ENCODE results near the gene DCX. TPM values are rescaled to one million over a fixed set of nuclear protein-coding genes. Genes with fewer than 3 reads are reported as not detected.
"Not testable (repeated sequence)": the region's sequence is repeated elsewhere in the genome, so short reads cannot be mapped to it uniquely, and the experiment has no call there.

Gene DCX
- total RNA-seq, 1 donor from 2014 or later = 6.1 TPM

DNA sequence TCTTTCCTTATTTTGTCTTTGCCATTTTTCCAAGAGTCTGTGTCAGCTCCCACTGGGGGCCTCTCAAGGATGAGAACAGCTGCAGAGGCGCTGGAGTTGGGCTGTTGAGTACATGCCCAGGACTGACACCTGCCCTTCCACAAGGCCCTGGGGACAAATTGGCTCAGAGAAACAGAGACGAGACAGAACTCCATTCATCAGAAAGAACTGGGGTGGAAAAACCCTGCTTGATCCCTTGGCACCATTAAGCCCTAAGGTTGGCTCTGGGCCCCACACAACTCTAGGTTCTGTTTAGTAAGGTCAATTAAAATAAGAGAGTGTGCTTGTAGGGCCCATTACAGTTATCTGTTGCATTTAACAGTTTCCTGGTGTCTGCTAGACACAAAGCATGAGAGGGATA lies 63.6 kb downstream of the DCX start:
- H3K4me1 Mint-ChIP-seq = no peaks in the 10 kb centered on the region
- TF ChIP-seq, protein P1, sequence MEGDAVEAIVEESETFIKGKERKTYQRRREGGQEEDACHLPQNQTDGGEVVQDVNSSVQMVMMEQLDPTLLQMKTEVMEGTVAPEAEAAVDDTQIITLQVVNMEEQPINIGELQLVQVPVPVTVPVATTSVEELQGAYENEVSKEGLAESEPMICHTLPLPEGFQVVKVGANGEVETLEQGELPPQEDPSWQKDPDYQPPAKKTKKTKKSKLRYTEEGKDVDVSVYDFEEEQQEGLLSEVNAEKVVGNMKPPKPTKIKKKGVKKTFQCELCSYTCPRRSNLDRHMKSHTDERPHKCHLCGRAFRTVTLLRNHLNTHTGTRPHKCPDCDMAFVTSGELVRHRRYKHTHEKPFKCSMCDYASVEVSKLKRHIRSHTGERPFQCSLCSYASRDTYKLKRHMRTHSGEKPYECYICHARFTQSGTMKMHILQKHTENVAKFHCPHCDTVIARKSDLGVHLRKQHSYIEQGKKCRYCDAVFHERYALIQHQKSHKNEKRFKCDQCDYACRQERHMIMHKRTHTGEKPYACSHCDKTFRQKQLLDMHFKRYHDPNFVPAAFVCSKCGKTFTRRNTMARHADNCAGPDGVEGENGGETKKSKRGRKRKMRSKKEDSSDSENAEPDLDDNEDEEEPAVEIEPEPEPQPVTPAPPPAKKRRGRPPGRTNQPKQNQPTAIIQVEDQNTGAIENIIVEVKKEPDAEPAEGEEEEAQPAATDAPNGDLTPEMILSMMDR (IDR thresholded peaks at IDR 0.05; ENCODE audit: unreplicated experiment) = no peak
- no peak overlapping the region for H3K4me3 Mint-ChIP-seq
- H3K36me3 Mint-ChIP-seq = no peaks in the 10 kb centered on the region
- peaks cover 7% of the 10 kb centered on the region for H3K9me3 Mint-ChIP-seq
- no peak for DNase-seq (ENCODE audit: low spot score in 2 of 2, unreplicated experiment in 2 of 2)
- H3K27ac Mint-ChIP-seq = no peak overlapping the region
- peaks cover 10% of the 10 kb centered on the region for H3K27me3 Mint-ChIP-seq (ENCODE audit: low read depth)

DNA sequence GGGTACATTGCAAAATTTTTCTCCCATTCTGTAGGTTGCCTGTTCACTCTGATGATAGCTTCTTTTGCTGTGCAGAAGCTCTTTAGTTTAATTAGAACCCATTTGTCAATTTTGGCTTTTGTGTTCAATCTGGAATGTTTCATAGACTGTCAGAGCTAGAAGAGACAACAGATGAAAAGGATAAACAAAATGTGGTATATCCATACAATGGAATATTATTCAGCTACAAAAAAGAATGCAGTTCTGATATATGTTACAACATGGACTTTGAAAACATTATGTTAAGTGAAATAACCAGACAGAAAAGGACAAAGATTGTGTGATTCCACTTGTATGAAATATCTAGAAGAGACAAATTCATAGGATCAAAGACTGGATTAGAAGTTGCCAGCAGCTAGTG lies 65.8 kb downstream of the DCX start:
- not testable (repeated sequence) for H3K27ac Mint-ChIP-seq; H3K9me3 Mint-ChIP-seq; H3K36me3 Mint-ChIP-seq; H3K4me3 Mint-ChIP-seq; H3K4me1 Mint-ChIP-seq; DNase-seq (ENCODE audit: low spot score in 2 of 2, unreplicated experiment in 2 of 2)
- H3K27me3 Mint-ChIP-seq (ENCODE audit: low read depth) = peaks cover 14% of the 10 kb centered on the region

DNA sequence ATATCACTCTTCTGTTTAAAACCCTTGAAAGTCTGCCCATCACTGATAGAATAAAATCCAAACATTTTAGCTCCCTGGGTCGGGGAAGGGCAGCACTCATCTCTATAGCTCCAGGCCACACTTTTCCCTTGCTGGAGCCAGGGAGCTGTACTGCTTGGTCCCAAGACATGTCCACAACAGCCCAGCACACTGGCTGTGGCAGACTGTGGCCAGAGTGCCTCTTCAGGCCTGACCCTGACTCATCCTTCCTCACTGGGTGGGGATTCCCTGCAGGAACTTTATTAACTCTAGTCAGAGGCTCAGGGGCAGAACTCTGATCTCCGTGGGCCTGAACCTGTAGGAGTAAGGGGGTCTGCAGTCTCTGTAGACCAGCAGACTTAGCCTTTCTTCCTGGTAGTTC lies 71.9 kb downstream of the DCX start:
- no peak overlapping the region for H3K27ac Mint-ChIP-seq
- no peaks in the 10 kb centered on the region for H3K36me3 Mint-ChIP-seq
- H3K4me1 Mint-ChIP-seq = no peaks in the 10 kb centered on the region
- TF ChIP-seq, protein P1 (IDR thresholded peaks at IDR 0.05; ENCODE audit: unreplicated experiment) = no peak
- peaks cover 11% of the 10 kb centered on the region for H3K27me3 Mint-ChIP-seq (ENCODE audit: low read depth)
- no peak overlapping the region for H3K4me3 Mint-ChIP-seq
- DNase-seq (ENCODE audit: low spot score in 2 of 2, unreplicated experiment in 2 of 2) = no peak
- H3K9me3 Mint-ChIP-seq = no peaks in the 10 kb centered on the region

DNA sequence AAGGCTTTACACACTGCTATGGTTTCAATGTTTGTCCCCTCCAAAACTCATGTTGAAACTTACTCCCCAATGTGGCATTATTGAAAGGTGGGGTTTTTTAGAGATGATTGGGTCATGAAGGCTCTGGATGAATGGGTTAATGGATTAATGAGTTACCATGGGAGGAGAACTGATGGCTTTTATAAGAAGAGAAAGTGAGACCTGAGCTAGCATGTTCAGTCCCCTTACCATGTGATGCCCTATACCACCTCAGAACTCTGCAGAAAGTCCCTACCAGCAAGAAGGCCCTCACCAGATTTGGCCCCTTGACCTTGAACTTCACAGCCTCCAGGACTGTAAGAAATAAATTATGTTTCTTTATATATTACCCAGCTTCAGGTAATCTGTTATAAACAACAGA lies 72.8 kb downstream of the DCX start:
- TF ChIP-seq, protein P1 (IDR thresholded peaks at IDR 0.05; ENCODE audit: unreplicated experiment) = no peak
- no peaks in the 10 kb centered on the region for H3K9me3 Mint-ChIP-seq
- H3K36me3 Mint-ChIP-seq = no peaks in the 10 kb centered on the region
- no peak overlapping the region for H3K27ac Mint-ChIP-seq
- H3K4me1 Mint-ChIP-seq = no peaks in the 10 kb centered on the region
- DNase-seq (ENCODE audit: low spot score in 2 of 2, unreplicated experiment in 2 of 2) = no peak
- peaks cover 11% of the 10 kb centered on the region for H3K27me3 Mint-ChIP-seq (ENCODE audit: low read depth)
- H3K4me3 Mint-ChIP-seq = no peak overlapping the region

DNA sequence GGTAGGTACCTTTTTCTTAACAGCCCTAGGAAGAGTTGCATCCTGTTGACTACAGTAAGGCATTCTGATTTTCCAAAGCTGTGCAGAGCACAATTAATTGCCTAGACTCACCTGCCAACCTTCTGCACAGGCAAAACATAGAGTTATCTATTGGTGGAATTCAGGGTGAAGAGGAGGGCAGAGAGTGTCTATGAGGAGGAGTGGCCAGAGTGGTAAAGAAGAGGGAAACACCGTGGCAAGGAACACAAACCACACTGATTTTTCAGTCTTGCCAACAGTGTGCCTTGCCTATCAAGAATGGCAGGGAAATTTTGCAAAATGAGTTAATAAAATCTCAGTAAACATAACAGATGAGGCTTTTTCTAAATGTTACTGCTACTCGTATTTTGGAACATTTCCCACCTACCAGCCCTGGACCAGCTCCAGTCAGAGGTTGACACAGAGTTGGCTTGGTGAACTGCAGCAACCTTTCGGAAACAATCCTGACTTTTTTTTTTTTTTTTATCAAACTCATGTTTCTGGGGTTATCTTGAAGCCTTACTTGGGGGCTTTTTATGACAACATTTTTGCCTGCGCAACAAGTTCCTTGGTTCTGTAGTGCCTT lies 73.8 kb downstream of the DCX start:
- Mint-ChIP-seq H3K9me3 (no peaks in the 10 kb centered on the region), H3K27ac (no peak overlapping the region), H3K4me1 (no peaks in the 10 kb centered on the region), H3K4me3 (no peak overlapping the region), H3K27me3 (ENCODE audit: low read depth) (peaks cover 9% of the 10 kb centered on the region), H3K36me3 (no peaks in the 10 kb centered on the region)
- TF ChIP-seq, protein P1 (IDR thresholded peaks at IDR 0.05; ENCODE audit: unreplicated experiment) = no peak
- no peak for DNase-seq (ENCODE audit: low spot score in 2 of 2, unreplicated experiment in 2 of 2)

DNA sequence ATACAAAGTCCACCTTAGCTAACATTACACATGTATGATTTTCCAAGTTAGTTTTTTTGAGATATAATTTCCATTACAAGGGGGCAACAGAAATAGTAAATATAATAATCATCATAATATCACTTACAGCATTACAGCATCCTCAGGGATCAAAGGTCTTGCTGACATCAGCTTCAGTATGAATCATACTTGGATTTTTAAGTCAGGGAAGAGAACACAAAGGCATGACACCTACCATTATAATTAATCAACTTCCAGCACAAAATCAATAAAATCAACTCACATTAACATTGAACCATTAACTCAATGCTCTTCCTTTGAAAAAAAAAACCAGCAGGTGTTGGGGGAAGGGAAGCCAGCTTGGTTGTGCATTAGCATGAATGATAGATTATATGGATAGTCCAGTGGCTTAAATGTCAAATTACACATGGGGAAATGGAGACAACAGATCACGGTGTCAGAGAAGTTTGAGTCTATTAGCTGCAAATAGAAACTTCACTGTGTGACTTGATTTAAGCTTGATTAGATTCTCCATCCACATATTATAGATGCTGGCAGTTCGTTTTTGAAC lies 74.8 kb downstream of the DCX start:
- Mint-ChIP-seq H3K27me3 (ENCODE audit: low read depth) (peaks cover 4% of the 10 kb centered on the region), H3K27ac (no peak overlapping the region), H3K4me3 (no peak overlapping the region), H3K36me3 (no peaks in the 10 kb centered on the region), H3K9me3 (no peaks in the 10 kb centered on the region), H3K4me1 (no peaks in the 10 kb centered on the region)
- TF ChIP-seq, protein P1 (IDR thresholded peaks at IDR 0.05; ENCODE audit: unreplicated experiment) = no peak
- no peak for DNase-seq (ENCODE audit: low spot score in 2 of 2, unreplicated experiment in 2 of 2)

Measured in mesothelial cell of epicardium (in vitro differentiated cells).